Measurements from ENCODE around the gene KLC1.
"Not testable (repeated sequence)": the region's sequence is repeated elsewhere in the genome, so short reads cannot be mapped to it uniquely, and the experiment has no call there.

Gene KLC1

DNA sequence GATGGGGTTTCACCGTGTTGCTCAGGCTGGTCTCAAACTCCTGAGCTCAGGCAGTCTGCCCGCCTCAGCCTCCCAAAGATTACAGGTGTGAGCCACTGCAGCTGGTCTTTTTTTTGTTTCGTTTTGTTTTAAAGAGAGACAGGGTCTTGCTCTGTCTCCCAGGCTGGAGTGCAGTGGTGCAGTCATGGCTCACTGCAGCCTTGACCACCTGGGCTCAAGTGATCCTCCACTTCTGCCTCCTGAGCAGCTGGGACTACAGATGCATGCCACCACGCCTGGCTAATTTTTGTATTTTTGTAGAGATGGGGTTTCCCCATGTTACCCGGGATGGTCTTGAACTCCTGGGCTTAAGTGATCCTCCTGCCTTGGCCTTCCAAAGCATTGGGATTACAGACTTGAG lies 62.6 kb downstream of the KLC1 start:
- DNase-seq: not testable (repeated sequence)

DNA sequence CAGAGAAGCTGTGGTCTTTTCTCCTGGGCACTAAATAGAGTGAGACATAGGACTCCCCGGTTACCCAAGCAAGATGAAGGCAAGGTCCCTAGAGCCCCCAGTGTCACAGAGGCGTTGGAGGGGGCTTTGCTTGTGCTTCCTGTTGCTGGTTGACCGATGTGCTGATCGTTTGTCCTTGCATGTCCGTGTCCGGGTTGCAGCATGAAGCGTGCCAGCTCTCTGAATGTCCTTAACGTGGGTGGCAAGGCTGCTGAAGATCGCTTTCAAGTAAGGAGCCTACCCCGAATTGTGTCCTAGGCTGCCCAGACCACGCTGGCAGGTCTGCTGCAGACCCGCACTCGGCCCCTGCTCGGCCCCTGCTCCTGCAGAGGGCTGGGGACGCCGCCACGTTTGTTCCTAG lies 63.1 kb downstream of the KLC1 start:
- DNase-seq: no peak

DNA sequence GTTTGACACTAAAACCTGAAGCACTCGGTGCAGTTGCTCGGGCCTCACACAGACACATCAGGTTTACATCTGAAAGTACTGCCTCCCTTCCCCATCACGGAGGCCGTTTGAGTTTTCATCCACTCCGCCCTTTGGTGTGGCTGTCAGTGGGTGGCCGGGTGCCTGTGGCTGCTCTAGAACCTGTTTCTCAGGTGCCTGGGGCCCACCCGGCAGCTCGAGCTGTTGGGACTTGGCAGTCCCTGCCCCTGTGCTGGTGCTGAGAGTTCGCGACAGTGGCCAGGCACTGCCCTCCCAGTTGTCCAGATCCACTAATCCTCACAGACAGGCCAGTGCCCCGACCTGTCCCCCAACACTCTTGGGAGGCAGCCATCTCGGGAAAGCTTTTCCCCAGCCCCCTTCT lies 63.9 kb downstream of the KLC1 start:
- no peak for DNase-seq

DNA sequence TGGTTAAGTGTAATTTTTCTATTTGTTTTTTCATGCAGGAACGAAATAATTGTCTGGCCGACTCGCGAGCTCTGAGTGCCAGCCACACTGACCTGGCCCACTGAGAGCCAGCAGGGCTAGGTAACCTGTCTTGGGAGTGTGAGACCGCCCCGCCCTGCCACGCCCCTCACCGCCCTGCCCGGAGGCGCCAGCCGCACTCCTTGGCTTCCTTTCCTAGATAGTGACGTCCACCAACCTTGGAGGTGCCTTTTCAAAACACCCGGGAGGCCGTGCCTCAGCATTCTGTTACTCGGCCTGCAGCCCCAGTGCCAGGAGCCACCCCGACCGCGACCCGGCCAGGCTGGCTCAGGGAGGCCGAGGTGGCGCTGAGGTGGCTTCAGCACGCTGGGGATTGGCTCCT lies 64.5 kb downstream of the KLC1 start:
- DNase-seq: no peak

DNA sequence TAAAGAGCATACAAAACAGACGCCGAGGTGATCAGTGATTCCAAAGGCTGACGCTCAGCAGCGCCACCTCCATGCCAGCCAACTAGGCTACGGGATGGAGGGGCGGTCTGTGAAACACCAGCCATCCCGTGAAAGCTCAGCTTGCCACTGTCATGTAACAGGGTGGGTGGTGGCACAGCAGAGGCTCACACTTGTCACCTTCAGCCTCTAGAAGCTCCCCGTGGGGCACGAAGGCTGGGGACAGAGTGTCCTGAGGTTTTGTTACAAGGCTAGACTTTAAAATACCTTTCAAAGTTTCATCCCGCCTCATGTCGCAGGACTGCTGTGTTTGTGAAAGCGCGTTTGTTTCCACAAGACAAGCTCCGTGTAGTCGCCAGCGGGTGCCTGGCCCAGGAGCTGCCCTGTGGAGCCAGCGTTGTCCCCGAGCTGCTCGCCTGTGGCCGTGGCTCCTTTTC lies 65.6 kb downstream of the KLC1 start:
- no peak for DNase-seq

DNA sequence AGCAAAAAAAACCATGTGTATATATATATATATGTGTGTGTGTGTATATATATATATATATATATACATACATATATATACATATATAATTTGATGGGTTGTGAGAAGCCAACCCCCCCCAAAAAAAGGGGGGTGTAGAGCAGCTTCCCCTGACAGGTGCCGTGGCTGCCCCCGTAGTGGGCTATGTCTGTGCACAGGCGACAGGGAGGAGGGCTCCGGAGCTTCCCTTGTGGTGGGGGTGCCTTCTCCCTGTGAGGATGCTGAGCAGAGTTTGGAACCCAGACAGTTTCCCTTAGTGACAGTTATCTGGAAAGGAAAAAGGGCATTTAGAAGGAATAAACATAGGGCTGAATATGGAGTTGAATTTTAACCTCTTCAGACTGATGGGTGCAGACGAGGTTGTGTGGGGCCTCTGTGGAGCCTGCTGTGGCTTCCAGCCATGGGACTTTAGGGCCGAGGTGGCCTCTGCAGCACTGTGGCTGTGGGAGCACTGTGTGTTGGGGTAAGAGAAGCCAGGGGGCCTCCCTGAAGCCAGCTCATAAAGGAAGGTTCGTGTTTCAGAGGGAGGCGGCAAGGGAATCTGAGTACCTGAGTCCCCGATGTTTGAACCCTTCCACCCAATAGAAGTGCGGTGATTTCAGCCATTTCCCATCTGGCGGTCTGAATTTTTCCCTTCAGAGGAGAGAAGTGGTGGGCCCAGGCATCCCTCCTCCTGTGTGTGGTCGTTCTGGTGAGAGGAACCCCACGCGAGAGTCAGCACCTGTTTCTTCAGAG lies 66.5 kb downstream of the KLC1 start:
- no peak for DNase-seq

DNA sequence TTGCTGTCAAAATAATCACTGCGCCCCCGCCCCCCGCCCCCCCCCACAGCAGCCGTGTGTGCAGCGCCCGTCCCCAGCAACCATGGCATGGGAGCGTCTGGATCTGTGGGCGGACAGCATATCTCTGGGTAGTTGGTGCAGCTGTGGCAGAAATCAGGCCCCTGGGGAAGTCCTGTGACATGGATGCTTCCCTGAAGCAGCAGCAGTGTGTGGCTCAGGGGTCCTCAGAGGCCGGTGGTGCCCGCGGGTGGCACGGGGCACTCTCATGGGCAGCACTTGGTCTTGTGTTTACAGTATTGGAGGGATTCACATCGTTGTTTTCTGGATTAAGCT lies 67.0 kb downstream of the KLC1 start:
- DNase-seq: no peak

DNA sequence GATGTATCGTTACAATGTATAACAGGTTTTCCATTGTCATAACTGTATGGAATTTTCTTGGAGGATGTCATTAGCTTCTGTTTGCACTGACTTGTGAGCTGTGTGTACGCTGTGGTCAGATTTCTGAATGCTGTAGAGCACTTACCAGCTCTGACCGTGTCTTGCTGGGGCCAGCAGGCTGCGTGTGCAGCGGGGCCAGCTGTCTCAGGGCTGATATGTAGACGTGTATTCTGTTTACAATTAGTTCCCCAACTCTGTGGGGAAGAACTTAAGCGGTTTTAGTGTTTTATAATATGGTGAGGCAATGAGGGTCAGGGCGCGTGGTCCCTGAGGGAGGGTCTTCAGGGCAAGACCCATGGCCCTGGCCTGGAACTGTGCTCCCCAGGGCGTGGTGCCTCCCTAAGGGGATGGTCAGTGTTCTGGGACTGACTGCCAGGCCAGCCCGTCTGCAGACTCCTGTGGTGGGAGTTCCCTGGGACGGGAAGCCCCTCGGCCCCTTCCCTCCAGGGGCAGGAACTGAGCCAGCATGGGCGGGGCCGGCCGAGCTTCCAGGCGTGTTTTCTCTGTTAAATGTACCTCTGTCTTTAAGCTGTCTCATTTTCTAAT lies 67.6 kb downstream of the KLC1 start:
- DNase-seq: peak in 1 of 2 donors; percentile 15

DNA sequence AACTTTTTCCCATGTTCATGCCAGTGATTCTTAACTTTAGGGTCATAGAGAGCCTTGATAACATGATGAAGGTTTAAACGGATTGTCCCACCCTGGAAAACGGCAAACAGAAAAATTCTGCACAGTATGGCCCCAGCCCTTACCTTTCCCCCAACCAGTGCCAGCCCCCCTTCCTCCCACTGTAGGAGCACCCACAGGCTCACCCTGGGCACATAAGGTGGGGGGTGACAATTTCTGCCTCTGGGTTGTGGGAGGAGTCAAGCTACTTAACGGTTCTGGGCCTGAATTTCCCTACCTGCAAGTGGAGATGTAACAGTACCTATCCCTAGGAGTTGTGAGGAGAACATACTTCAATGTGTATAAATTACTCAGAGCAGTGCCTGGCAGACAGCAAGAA lies 68.2 kb downstream of the KLC1 start:
- DNase-seq: no peak

DNA sequence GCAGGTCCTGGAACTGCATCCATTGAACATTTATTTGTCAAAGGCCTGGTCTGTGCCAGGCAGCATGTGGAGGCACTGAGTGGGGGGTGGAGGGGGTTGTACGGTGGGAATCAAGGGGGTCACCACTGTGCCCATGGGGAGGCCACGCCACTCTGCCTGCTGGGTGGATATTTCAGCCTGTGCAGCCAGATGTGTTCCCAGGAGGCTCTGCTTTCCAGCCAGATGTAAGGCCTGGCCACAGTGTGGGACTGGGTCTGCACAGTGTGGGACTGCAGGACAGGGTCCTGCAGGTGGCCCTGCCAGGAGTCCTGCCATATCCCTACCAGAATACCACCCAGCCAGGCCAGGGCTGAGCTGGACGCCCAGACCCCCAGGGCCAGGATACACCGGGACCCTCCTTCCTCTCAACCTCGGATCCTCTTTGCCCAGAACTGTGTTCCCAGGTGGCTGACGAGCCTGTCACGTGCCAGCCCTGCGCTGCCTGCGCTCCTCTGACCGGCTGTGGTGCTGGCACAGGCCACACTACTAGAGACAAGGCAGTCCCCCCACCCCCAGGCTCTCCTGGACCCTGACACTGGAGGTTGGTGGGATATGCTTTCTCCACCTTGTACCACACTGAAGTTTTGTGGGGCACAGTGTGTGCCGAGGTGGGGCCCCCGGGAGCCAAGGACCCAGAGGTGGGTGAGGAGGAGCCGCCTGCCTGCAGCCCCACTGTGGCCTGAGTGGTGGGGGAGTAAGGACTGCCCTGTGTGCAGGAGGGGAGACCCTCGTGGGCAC lies 68.8 kb downstream of the KLC1 start:
- no peak for DNase-seq

DNA sequence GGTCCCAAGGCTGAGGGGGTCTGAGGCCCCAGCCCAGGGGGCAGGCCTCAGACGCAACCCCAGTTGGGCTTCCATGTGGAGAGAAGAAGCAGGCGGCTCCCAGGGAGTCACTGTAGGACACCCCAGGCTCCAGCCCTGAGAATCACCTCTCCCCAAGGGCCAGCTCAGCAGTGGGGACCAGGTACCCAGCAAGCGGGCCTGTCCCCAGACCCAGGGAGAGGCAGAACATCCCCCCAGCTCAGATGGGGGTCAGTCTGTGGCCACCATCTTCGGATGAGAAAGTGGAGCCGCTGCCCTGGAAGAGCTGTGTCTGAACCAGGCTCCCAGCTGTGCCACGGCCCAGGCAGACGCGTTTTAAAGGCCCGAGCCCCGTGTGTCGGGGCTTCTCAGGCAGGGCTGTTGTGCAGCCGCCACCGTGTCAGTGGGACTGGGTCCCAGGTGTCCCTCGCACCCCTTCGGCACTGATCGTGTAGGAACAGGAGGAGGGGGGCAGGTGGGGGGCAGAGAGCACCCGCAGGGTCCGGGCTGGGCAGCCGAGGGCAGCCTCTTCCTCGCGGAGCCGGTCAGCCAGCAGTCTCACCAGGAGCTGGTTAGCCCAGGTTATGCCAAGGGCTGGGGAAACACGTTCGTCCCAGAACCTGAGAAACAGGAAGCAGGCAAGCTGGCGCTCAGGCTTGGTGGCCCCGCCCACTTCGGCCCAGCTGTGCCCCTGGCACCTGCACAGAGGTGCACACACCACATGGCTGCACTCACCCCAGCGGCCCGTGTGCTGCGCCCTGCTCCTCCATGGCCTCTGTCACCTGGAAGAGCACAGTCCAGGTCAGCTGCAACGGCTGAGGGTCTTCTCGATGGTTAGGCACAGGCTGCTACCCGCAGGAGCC lies 69.6 kb downstream of the KLC1 start:
- no peak for DNase-seq

DNA sequence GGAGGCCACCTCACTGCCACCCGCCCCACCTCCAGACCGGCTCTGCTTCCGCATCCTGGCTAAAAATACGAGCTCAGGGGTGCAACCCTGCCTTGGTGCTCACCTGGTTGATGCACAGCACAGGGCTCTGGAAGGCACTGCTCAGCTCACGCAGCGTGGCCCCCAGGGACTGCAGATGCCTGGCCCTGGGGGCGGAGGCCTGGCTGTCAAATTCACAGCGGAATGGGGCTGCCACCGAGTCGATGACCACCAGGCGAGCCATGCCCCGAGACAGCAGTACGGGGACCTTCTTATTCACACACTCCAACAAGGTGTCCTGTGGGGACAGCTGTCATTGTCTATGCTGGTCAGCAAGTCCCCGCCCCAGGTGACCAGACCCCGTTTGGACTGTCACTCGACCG lies 70.2 kb downstream of the KLC1 start:
- no peak for DNase-seq

DNA sequence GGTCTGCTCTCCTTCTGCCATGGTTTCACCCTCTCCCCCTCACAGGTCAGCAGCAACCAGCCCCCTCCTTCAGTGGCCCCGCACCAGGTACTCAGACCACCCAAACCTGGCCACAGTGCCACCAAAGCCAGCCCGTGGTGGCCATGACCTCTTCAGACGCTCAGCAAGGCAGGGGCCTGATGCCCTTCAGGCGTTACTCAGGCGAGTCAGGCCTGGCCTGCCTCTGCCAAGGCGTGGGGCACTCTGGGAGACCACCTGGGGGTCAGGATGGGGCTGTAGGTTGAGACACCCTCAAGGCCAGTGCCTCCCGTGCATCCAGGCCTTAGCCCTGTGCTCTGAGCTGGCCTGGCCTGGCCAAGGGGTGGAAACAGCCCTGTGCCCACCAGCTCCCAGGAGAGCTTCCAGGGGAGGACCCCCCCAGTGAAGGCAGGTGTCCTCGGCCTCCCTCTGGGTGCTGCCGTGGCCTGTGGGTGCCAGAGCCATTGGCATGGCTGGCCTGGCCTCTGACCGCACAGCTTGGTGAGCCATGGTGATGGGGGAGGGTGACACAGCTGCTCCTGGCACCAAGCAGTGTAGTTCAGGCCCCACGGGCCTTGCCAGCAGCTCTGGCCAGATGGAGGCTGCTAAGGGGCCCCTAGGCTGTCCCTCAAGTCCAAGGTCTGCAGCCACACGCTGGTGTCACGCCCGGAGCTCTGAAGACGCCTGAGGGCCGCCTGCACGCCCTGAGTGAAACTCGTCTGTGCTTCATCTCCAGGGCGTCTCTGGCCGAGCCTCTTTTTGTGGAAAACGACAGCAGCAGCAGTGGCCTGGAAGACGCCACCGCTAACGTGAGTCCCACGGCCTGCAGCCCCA lies 71.1 kb downstream of the KLC1 start:
- peak; percentile 34 to 79 for DNase-seq

DNA sequence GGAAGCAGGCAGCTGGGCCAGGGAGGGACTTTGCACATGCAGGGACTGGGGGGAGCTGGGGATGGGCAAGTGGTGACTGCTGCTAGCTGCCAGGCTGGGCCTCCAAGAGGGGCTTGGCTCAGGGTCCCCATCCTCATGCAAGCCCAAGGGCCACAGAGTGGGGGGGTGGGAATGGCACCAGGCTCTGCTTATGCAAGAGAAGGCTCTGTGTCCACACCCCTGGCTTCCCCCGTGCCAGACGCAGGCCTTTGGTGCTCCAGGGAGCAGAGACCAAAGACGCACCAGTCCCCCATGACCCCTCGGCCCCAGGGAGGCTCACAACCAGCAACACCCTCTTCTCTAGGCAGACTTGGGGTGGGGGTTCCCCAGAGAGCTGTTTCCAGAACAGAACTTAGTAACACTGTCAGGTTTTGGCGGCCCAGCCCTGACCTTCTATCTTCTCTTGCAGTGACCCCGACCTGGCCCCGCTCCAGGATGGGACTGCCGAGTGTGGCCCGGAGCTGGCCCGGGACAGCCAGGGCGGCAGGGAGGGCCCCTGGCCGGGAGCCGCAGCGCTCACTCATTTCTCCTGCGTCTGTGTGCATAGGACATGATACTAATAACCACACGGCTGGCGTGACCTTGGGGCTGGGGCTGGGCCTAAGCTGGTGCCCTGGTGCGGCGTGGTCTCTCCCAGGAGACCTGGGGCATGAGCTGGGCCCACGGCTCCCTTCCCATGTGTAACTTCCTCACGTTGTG lies 71.9 kb downstream of the KLC1 start:
- DNase-seq: no peak

DNA sequence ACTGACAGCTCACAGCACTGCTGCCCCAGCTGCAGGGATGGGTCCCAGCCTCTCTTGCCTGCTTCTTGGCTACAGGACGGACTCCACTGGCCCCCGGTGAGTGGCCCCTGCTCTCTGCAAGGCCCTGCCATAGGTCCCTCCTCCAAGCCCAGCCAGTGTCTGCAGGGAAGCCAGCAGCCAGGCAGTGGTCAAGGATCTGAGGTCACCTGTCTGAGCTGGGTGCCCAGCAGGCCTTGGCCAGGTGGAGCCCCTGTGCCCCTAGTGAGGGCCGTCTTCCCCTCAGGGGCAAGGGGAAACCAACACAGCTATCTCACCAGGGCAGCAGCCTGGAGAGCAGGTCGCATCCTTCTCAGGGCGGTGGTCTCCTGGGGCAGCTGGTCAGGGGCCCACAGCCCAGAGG lies 73.1 kb downstream of the KLC1 start:
- DNase-seq: no peak

DNA sequence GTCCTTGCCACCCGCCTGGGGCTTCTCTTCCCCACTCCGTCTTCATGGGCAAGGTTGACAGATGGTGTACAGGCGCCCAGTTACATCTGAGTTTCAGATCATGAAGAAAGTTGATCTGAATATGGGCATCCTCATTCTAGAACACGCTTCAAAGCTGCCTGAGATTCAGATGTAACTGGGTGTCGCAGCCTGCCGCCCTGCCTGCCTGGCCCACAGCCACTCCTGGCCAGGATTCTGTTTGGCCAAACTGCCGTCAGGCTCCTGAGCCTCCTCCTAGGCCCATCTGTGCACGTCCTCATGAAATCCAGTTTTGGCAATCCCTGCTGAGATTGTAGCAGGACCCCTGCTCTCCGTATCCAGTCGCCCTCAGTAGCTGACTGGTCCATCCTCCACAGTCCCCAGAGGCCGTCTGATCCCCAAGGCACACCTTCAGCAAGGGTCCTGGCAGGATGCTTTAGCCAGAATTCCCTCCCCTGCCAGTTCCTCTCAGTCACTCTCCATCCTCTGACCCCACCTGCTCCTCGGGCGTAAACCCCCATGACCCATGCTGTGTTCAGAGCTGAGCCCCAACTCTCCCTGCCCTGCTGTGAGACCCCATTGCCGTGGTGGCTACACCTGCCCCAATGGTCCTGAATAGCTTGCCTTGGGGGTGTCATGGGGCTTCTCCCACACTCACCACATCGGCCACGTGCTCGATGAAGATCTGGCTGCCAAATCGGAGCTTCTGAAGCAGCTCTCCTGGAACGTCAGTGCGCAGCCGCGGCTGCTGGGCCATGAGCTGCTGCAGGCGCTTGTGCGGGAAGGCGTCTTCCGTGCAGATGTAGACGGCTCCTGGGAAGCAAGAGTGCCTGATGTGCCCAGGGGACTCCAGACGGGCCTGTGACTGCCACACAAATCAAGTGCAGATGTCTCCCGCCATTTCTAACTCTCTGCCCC lies 73.8 kb downstream of the KLC1 start:
- DNase-seq: no peak

DNA sequence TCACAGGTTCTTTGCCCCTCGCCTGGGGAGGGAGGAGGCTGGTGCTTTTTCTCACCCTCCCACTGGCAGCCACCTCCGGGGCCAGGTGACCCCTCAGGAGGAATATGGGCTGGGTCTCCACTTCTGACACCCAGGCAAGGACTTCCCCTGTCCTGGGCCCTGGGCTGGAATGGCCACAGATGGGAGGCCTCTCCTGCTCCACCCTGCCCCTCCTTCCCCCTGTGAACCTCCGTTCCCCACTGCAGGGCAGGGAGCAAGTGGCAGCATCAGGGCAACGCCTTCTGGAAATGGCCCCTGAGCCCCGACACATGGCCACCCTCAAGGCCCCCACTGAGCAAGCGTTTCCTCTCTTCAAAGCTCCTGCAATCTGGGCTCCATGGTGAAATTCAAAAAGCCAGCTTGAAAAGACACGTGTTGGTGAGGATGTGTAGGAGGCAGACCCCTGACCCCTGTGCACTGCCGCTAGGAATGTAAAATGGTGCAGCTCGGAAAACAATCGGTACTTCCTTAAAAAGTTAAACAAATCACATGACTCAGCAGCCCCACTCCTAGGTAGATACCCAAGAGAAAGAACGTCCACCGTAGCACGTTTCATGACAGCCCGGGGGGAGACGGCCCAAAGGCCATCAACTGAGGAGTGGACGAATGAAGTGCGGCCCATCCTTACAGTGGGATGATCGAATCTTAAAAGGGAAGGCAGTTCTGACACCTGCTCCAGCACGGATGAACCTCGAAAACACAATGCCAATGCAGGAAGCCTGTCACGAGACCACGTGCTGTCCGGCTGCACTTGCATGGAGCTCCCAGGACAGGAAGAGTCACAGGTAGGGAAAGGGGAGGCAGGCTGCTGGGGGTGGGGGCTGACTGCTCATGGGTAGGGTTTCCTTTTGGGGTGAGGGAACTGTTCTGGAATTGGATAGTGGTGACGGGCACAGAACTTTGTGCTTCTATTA lies 74.7 kb downstream of the KLC1 start:
- no peak for DNase-seq

DNA sequence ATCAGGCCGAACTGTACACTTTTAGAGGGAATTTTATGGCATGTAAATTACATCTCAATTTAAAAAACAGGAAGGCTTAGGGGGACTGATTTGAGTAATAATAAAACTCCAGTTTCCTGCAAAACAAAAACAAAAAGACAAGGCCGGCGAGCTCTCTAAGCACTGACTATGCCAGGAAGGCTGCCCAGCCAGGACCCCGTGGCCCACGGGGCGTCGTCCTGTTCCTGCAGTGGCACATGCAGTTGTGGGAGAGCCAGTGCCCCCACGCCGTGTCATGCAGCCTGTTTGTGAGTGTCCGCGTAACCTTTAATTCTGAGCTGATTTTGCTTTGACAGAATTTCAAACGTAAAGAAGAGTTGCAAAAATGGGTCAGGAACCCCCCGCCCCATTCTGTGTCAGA lies 75.7 kb downstream of the KLC1 start:
- no peak for DNase-seq

DNA sequence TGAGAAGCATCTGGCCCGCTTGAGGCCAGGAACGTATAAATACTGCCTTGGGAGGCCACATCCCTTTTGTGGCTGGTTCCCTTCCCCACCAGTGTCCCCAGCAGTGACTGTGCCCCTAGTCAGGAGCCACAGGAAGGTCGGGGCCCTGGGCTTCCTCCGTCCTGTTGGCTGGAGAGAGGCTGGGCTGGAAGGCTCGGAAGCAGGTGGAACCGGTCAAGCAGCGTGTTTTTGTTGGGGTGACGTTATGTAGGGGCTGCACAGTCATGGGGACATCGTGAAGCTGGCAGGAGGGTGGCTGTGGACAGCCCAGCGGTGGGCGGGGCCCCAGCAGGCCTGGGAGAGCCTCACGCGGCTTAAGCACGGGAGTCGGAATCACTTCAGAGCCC lies 76.1 kb downstream of the KLC1 start:
- DNase-seq: no peak

All from hippocampal formation (tissue), 2 donors.